Stimulated activated CD4-positive, alpha-beta T cell treated with anti-CD3 and anti-CD28 coated beads, Interleukin-1b, Interleukin-23, amount 100 ng/mL, for 48 hours (primary cell): Measurements from ENCODE around the gene ADAMTS2.

Experiments used
- DNase-seq: peaks from one replicate; pipeline ENCODE4 v3.0.0-alpha.2; 2020

The ADAMTS2 gene

DNA sequence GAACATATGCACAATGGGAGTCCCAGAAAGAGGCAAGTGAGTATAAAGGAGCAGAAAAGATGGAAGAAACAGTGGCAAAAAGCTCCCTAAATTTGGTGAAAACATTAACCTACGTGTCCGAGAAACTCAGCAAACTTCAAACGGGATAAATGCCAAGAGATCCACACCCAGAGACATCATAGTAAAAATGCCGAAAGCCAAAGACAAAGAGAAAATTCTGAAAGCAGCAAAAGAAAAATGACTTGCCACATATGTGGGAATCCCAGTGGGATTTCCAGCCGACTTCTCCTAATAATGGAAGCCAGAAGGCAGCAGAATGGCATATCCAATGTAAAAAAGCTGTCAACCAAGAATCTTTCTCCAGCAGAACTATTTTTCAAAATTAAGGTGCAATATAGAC is 101.2 kb downstream of the ADAMTS2 start:
- DNase-seq, result no peak

DNA sequence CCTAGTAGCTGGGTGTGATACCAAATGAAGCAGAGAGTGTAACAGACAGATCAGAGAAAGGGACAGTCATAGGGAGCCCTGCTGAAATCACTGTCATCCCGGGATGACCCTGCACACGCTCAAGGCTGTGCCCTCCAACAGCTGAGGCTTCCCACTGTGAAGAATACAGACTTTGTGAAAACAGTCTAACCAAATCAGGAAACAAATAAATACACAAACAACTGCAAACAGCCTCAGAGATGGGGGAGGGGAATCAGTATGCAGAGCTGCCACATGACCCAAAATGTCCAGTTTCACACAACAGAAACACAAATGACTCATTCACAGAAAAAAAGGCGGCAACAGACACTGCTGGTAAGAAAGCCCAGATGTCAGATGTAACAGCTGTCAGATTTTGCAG is 101.9 kb downstream of the ADAMTS2 start:
- no peak for DNase-seq

DNA sequence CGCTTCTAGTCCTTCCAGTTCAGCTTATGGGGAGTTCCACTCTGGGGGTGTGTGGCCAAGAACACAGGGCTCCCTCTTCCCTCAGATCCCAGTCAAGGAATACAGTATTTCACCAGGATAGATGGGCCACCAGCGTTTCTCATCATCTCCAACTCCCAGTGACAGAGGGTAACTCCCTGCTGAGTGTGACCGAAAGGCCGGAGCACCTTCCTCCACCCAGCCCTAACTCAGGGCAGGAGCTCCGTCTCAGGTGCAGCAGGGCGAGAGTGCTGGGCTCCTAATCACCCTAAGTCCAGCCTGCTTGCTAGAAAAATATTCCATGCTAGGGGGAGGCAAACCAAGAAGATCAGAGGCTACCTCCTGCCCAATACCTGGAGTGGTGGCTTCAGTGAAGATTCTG is 102.6 kb downstream of the ADAMTS2 start:
- DNase-seq, result no peak

DNA sequence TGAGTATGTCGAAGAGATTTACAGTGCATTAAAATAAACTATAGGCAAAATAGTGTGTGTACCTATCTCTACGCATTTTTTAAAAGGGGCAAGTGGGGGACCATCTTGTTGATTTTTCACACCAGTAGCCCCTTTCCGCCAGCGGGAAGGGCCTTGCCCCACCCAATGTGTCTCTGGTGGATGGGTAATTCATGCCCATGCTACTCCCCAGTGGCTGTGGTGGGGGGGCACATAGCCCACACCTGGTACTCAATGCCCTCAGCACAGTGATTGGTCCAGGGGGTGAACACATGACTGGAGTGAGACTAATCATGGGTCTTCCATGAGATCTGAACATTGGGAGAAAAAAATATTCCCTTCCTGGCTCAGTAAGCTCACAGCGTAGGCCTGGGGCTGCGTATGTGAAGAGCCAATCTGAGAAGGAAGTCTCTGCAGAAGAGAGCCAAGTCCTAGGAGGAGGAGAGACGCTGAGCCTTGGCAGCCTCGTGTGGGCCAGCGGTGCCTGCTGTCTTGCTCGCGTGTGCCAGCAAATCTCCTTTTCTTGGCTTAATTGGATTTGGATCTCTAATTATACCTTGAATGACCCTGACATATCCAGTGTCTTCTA is 103.4 kb downstream of the ADAMTS2 start:
- no peak for DNase-seq

DNA sequence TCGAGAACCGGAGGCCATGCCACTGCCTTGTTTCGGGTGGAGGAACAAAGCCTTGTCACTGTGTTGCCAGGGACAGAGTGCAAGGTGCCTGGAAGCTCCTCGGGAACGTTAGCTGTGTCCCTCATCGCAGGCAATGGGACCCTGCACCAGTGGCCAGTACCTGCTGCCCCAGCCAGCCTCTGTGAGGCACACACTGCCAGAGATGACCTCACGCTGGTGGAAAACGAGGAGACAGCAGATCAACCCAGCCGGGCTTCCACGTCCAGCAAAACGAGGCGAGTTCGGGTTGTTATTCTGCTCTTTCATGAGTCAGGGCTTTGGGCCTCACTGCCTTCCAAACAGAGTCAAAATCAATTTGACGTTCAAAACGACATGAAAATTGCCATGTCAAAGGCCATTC is 104.1 kb downstream of the ADAMTS2 start:
- no peak for DNase-seq

DNA sequence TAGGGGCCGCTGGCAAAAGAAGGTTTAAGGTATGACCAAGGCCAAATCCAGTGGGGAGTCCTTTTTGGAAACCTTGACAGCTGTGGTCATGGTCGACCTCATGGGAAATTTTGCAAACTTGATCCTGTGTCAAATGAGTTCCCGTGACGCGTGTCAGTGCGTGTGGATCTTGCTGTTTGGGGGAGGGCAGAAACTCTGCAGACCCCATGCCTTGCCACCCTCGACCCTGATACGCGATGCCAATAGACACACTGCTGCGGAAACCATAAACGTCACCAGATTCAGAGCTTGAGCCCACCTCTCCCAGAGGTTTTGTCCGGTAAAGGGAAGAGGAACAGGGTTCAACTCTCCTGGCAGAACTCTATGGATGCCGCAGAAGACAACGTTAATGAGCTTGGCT is 104.7 kb downstream of the ADAMTS2 start:
- DNase-seq, result no peak

DNA sequence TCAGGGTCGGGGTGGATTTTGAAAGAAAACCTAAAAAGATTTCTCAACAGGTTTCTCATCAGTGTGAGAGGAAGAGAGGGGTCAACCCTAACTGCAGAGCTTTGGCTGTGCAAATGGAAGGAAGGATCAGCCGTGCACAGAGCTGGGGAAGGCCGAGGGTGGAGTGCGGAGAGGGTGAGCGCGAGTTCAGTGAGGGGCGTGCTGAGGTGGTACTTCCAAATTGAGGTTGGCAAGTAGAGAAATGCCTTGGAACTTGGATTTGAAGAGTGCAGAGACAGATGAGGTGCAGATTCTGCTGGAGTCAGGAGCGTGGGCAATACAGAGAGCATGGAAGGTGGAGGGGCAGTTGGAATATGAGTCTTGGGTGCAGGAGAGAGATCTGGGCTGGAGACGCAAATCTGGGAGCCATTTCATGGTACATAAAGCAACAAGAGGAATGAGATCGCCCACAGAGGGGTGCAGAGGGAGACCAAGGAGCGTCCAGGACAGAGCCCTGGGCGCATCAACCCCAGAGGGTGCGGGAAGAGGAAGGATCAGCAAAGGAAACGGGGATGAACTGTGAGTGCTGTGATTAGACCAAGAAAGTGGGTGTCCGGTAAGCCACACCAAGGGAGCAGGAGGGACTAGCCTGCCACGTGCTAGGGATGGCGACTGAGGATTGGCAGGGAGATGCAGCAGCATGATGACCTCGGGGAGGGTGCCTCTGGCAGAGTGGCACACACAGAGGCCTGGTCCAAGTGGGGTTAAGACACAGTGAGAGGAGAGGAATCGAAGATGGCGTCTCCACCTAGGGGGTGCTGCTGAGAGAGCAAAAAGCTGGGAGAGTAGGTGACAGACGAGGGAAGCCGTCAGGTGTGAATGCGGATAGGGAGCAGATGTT is 105.8 kb downstream of the ADAMTS2 start:
- no peak for DNase-seq

DNA sequence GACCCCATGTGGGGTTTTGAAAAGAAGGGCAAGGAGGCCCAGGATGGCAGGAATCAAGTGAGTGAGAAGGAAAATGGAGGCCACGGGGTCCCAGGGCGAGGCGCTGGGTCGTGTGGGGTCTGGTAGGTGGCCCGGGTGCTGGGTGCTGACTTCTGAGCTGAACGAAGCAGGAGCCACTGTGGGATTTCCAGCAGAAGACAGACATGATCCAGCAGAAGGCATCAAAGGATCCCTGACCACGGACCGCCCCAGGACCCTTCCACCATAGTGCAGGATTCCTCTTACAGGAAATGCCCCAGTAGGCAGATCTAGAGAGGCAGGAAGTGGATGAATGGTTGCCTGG is 106.7 kb downstream of the ADAMTS2 start:
- DNase-seq, result no peak

DNA sequence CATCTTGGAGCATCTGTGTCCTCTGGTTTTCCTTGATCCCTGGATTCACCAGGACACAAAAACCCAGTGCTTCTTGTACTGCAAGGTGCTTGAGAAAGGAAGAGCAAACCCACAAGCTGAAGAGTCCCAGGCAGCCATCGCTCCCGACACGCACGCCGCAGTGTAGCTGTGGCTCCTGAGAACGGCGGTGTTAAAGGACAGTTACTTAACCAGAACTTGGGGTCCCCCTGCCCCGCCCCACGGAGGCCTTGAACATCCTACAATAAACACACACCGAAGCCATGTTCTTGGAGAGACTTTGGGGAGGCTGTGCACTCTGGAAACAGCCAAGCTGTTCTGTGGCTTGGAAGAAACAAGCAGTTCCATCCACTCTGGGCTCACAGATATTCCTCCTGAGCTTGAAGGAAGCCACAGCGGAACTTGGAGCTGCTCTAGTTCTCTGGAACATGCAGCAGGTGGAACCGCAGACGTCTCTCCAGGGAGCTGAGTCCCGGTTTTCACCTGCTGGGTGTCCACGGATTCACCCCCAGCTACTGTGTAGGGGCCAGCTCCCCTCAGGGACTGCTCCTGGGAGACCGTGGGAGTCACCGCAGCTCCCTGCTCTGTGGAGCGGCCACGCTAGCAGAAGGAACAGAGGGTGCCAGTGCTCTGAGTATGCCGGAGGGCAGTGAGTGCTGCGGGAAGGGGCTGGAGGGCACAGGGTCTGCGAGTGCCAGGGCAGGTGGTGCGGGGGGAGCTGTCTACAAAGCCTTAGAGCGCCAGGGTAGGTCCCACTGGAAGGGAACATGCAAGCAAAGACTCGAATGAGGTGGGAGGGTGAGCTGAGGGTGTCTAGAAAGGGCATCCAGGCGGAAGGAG is 107.3 kb downstream of the ADAMTS2 start:
- no peak for DNase-seq

DNA sequence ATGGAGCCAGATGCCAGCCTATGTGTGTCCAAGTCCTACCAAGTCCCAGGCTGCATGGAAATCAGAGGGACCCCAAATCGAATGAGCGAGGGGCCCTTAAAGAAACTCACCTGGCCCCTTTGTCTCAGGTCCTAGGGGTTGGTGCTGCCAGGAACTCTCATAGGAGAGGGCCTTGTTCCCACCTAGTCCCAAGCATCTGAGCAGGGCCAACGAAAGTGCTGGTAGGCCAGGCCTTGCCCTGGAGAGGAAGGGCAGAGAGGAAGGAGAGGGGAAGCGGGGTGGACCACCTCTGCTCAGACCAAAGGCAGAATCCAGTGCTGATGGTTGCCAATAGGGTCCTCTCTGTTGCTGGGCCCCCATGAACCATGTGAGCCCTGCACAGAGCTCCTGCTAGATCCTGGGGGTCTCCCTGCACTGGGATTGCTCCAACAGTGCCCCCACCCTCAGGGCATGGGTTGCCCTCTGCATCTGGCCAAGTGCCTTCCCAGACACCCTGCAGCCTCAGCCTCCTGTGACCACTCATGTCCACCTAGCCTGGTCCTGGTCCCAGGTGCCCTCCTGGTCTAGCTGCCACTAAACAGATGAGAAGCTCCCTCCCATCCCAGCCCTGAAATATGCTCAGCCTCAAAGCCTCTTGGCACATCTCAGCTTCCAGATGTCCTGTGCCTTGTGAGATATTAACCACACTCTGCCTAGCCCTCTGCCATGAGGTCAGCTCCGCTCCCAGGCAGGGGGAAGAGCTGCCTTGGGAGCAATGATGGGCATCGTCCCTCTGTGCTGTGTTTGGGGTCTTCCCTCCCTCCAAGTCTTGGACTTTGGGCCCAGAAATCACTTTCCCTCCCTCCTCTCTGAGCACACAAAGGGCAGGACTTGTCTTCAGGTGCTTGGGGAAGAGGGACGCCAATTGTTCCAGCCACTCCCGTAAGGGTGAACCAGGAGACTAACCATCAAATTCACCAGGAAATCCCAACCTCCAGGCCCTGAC is 109.6 kb downstream of the ADAMTS2 start:
- DNase-seq, result no peak

DNA sequence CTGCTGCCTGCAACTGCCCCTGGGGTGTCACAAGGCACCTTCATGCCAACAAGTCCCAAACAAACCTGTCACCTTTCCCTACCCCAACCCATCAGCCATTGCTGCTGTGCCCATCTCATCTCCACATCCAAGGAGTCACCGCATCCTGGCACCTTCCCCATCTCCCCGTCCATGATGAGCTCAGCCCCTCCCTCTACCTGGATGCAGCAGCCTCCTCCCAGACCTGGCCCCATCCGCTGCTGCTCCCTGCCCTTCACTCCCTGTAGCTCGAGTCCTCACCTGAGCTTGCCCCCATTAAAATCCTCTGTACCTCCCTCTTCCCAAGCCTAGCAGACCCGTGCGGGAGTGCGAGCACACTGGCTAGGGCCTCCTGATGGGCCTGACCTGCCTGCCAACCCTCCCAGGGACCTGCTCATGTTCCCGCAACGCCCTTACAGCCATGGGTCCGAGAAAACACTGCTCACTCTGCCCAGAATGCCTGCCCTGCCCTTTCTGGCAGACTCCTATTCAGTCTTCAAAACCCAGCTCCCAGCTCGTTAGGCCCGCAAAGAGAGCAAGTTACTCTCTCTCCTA is 110.6 kb downstream of the ADAMTS2 start:
- DNase-seq, result no peak

DNA sequence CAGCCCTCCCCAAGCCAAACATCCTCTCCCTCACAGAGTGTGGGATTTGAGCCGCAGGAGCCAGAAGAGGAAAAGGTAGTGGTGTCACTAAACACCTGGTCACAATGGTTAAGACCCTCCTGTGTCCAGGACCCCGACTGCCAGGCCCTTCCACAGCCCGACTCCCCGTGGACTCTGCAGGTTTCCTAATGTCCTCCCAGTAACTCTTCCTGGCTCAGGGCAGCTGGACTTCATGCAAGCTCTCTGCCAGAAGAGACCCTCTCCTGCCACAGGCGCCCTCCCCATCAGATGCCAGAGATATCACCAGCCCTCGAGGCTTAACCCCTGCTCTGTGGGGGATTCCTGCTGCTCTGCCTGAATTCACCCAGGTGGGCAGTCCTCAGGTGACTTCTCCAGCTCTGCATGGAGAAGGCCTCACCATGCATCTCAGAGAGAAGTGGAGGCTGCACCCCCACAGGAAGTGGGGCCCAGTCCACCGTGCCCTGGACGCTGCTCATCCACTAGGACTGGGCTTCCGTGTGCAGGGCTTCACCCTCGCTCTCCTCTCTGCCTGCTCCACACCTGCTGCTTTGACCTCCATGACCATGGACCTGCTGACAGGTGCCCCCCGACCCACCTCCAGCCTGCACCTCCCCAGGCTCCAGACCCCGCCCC is 111.2 kb downstream of the ADAMTS2 start:
- DNase-seq, result no peak

DNA sequence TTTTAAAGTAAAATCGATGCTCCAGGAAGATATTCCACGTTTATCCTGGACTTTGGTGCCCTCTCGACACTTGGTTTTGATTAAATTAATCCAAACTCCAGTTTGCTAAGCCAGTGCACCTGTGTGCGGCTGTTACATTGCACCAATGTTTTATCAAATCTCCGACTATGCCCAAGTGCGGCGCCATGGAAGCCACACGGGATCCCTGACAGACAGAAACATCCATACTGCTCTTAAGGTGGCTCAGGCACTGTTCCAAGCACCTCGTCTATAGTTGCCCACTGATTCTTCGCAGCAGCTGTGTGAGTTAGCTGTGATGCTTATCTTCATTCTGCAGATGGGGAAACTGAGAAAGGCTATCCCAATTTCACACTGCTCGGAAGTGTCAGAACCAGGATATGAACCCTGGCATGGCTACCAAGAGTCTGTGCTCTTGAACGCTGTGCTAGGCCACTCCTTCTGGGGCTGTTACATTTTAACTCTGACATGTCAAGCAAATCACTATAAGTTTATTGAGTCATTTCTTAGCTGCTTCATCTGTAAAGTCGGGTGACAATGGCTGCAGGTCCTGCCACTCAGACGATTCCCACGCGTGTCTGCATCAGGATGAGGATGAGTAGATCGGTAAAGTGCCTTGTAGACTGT is 113.0 kb downstream of the ADAMTS2 start:
- DNase-seq, result no peak

DNA sequence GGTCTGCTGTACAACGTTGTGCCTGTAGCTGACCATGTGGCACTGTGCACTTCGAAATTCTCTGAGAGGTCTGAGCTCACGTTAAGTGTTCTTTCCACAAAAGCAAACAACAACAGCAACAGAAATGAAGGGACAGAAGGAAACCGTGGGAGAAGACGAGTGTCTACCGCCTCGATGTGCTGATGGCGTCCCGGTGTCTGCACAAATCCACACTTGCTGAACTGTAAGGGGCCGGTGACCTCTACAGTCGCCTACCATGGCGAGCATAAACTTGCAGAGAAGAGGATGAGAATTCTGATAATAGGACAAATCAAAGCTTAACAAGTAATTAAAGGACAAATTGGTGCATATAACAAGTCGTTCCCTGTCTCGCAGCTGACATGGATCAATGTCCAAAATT is 114.0 kb downstream of the ADAMTS2 start:
- no peak for DNase-seq

DNA sequence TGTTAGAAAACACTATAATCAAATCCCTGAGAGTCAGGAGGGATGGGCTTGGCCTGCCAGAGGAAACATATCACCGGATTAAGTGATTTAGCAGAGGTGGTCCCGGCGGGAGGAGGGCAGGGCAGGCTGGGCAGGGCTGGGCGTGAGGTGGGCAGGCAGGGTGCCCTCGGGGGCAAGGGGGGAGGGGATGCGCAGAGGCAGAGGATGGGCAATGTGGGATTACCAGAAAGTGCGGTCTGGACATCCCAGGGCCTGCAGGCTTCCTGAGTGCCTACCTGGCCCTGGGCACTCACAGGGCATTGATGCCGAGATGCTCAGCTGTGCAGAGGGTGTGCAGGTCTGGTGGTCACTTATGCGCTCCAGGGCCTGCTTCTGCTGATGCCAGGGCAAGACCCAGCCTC is 115.2 kb downstream of the ADAMTS2 start:
- no peak for DNase-seq

DNA sequence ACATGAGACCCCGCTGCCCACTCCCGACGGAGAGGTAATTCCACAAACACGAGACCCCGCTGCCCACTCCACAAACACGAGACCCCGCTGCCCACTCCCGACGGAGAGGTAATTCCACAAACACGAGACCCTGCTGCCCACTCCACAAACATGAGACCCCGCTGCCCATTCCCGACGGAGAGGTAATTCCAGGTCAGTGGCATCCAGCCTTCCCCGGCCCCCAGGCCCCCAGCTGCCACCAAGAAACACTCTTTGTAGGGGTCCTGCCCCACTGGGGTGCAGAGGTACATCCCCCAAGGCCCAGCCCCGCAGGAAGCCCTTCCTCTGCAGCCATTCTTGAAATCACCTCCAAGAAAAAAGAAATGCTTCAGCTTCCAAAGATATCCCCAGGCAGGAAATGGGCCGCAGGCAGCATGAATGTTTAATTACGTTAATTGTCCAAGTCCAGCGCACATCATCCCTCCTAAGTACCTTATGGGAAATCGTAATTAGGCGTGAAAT is 115.9 kb downstream of the ADAMTS2 start:
- DNase-seq, result no peak

DNA sequence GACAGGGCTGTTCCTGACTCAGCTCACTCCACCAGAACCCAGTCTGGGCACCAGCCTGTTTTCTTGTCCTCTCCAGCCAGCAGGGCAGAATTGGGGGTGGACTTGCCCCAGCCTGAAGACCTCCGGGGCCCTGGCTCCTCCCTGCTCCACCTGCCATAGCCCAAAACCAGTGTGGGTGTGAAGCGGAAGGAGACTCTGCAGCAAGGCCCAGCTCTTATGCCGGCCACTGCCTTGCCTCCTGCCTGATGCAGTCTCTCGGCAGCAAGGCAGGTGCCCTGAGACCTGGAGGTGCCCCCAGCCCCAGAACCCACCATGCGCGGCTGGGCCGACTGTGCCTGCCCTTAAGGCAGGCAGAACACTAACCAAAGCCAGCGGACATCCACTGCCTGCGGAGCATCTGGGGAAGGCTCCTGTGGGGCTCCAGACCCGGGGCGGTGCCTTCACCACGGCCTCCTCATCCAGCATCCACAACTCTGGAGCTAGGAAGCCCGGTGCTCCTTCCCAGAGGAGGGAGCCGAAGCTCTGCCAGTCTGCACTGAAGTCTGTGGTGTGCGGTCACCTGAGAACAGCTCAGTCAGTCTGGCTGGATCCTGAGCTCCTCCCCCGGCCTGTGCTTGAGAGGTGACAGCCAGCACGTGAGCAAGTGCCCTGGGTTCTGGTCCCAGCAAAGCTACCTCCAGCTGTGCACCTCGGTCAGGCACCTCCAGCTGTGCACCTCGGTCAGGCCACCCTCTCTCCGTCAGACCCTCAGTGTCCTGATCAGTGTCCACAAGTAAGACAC is 116.7 kb downstream of the ADAMTS2 start:
- DNase-seq, result no peak

DNA sequence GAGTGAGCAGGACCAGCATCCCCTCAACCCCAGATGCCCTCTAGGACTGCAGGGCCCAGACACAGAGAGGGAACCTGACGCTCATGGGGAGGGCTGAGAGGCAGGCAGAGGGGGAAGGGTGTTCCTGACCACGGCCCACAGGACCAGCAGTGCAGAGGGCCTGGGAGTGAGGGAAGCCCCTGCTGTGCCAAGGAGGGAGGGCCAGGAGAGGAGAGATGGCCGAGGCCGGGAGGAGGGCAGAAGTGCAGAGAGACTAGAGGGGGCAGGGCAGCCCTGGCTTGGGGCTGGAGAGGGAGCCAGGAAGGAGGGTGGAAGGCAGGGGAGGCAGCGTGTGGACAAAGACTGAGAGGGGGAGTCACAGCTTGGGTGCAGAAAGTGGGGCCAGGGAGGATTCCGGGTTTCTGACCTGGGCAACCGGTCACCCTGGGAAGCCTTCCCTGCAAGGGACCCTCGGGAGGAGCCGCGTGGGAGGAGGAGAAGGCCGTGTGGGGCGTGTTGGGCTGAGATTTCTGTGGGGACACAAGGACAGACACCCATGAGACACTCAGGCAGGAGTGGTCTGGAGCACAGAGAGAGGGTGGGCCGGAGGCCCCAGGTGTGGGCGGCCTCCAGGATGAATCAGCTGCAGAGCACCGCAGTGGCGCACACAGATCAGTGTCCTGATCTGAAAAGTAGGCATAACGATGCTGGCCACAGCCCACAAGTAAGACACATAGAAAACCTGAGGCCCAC is 117.5 kb downstream of the ADAMTS2 start:
- DNase-seq, result no peak

DNA sequence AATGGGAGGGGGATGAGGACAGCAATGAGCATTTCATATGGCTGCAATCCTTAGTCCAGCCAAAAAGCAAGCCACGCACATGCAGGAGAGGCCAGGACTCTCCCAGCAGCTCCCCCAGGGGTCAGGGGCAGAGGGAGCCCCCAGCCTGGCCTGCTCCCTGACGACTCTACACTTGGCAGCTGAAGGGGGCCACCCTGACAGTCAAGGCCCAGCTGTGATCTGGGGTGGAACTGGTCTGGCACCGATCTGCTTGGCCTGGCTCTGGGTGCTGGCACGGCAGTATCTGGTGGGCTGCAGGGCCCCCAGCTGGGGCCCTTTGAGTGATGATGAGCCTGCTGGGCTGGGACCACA is 118.1 kb downstream of the ADAMTS2 start:
- no peak for DNase-seq
